GM19240 (cell line): ENCODE measurements around the gene MYMX.

Experiments
- DNase-seq: peaks from one replicate; pipeline ENCODE4 v3.0.0; 2011; ENCODE audit warnings: low spot score; ENCODE audit not compliant: insufficient read length

The MYMX gene

GRCh38 chr6:44250718-44251123, 34.0 kb downstream of the MYMX start:
- no peak for DNase-seq

GRCh38 chr6:44251576-44252524, 35.1 kb downstream of the MYMX start:
- no peak for DNase-seq

- DNase-seq: no peak
These were observed 36.8 kb downstream of the MYMX start for GRCh38 chr6:44253307-44254101.

GRCh38 chr6:44254191-44255104, 37.7 kb downstream of the MYMX start:
- no peak for DNase-seq

GRCh38 chr6:44255105-44255808, 38.5 kb downstream of the MYMX start:
- no peak for DNase-seq

GRCh38 chr6:44255871-44256774, 39.4 kb downstream of the MYMX start:
- no peak for DNase-seq

GRCh38 chr6:44256775-44257024, 40.0 kb downstream of the MYMX start:
- no peak for DNase-seq

GRCh38 chr6:44257025-44257752, 40.5 kb downstream of the MYMX start, which contains the start of gene SLC35B2:
Gene SLC35B2, minus strand, starts transcription at chr6:44257528. Its CDS starts 118 bp downstream, at chr6:44257410.
- DNase-seq: no peak

GRCh38 chr6:44257753-44258324, 41.1 kb downstream of the MYMX start:
- DNase-seq: no peak

GRCh38 chr6:44258325-44258863, 41.7 kb downstream of the MYMX start:
- DNase-seq: no peak

GRCh38 chr6:44258921-44259320, 42.2 kb downstream of the MYMX start:
- DNase-seq: no peak

- DNase-seq: no peak
These were observed 43.3 kb downstream of the MYMX start for GRCh38 chr6:44260011-44260410.

- DNase-seq: no peak
These were observed 43.9 kb downstream of the MYMX start for GRCh38 chr6:44260451-44261297.

- DNase-seq: no peak
These were observed 44.9 kb downstream of the MYMX start for GRCh38 chr6:44261581-44261980.

GRCh38 chr6:44262467-44263353, 46.0 kb downstream of the MYMX start:
- DNase-seq: no peak

GRCh38 chr6:44263354-44264100, 46.8 kb downstream of the MYMX start:
- DNase-seq: no peak
